ENCODE data around the gene PRLH. TPM values are rescaled to one million over a fixed set of nuclear protein-coding genes. Genes with fewer than 3 reads are reported as not detected.

Gene PRLH
- total and polyA plus RNA-seq, 4 donors: not detected

DNA sequence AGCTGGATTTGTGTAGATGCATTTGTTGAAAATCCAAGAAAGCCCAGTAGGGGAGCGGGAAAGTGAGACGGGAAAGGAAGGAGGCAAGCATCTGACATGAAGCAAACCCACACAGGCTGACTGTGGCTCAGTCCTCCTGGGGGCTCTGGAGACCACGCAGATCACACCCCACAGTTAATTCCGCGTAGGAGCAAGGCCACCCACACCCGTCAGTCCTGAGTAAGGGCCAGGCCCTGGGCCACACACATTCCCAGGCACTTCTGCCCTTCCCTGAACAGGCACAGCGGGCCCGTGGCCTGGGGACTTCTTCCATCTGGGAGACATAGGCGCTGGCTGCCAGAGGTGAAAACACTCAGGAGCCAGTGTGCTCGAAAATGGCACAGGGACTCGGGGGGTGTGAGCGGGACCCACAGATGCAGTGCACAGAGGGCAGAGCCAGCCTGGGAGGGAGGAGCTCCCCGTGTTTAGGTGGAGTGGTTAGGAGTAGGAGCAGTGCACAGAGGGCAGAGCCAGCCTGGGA lies 19.4 kb upstream of the PRLH start:
- Histone ChIP-seq H3K4me1 (ENCODE audit: control insufficient read depth in 5 of 5, insufficient read depth in 5 of 5, low read length in 5 of 5) (peaks cover 0 to 8% (median 0%) of the 10 kb centered on the region in 5 donors), H3K27me3 (ENCODE audit: control insufficient read depth in 3 of 3, insufficient read depth in 3 of 3, low read length in 2 of 3) (no peaks in the 10 kb centered on the region), H3K9me3 (ENCODE audit: control insufficient read depth in 4 of 4, insufficient read depth in 3 of 4, low read length in 3 of 4) (no peaks in the 10 kb centered on the region), H3K36me3 (ENCODE audit: control insufficient read depth in 4 of 4, insufficient read depth in 4 of 4, low read length in 4 of 4) (peaks cover 0 to 17% (median 0%) of the 10 kb centered on the region in 4 donors), H3K4me3 (no peak overlapping the region), H3K9ac (ENCODE audit: insufficient read depth in 1 of 2, low read length in 2 of 2) (no peak overlapping the region), H3K27ac (ENCODE audit: low read depth in 1 of 2, low read length in 1 of 2) (peak overlapping the region in 1 of 2 donors; percentile 84)
- 78 to 81% methylated on average over 13 of the region's 13 CpGs for WGBS, 2 donors
- TF ChIP-seq, protein P1, sequence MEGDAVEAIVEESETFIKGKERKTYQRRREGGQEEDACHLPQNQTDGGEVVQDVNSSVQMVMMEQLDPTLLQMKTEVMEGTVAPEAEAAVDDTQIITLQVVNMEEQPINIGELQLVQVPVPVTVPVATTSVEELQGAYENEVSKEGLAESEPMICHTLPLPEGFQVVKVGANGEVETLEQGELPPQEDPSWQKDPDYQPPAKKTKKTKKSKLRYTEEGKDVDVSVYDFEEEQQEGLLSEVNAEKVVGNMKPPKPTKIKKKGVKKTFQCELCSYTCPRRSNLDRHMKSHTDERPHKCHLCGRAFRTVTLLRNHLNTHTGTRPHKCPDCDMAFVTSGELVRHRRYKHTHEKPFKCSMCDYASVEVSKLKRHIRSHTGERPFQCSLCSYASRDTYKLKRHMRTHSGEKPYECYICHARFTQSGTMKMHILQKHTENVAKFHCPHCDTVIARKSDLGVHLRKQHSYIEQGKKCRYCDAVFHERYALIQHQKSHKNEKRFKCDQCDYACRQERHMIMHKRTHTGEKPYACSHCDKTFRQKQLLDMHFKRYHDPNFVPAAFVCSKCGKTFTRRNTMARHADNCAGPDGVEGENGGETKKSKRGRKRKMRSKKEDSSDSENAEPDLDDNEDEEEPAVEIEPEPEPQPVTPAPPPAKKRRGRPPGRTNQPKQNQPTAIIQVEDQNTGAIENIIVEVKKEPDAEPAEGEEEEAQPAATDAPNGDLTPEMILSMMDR (IDR thresholded peaks at IDR 0.05; ENCODE audit: control extremely low read depth, extremely low read depth): no peak
- no peak for DNase-seq
- no peak for ATAC-seq (ENCODE audit: insufficient read depth, low FRiP score)

- Histone ChIP-seq H3K9ac (ENCODE audit: insufficient read depth in 1 of 2, low read length in 2 of 2) (no peak overlapping the region), H3K36me3 (ENCODE audit: control insufficient read depth in 4 of 4, insufficient read depth in 4 of 4, low read length in 4 of 4) (peaks cover 0 to 19% (median 0%) of the 10 kb centered on the region in 4 donors), H3K9me3 (ENCODE audit: control insufficient read depth in 4 of 4, insufficient read depth in 3 of 4, low read length in 3 of 4) (no peaks in the 10 kb centered on the region), H3K27ac (ENCODE audit: low read depth in 1 of 2, low read length in 1 of 2) (peak overlapping the region in 1 of 2 donors; percentile 34), H3K4me3 (no peak overlapping the region), H3K27me3 (ENCODE audit: control insufficient read depth in 3 of 3, insufficient read depth in 3 of 3, low read length in 2 of 3) (no peaks in the 10 kb centered on the region), H3K4me1 (ENCODE audit: control insufficient read depth in 5 of 5, insufficient read depth in 5 of 5, low read length in 5 of 5) (peaks cover 0 to 8% (median 0%) of the 10 kb centered on the region in 5 donors)
- WGBS, 2 donors: 46 to 53% methylated on average over 11 of the region's 11 CpGs
- peak; percentile 39 to 69 (median 40) for DNase-seq
- TF ChIP-seq, protein P1 (IDR thresholded peaks at IDR 0.05; ENCODE audit: control extremely low read depth, extremely low read depth): no peak
- no peak for ATAC-seq (ENCODE audit: insufficient read depth, low FRiP score)
Observed at GRCh38 chr2:237547841-237548416, 18.4 kb upstream of the PRLH start.

GRCh38 chr2:237549216-237549615 lies 17.2 kb upstream of the PRLH start:
- H3K36me3 ChIP-seq (ENCODE audit: control insufficient read depth in 4 of 4, insufficient read depth in 4 of 4, low read length in 4 of 4): peaks cover 0 to 24% (median 0%) of the 10 kb centered on the region in 4 donors
- TF ChIP-seq, protein P1 (IDR thresholded peaks at IDR 0.05; ENCODE audit: control extremely low read depth, extremely low read depth): no peak

More at GRCh38 chr2:237549216-237549615, 17.2 kb upstream of the PRLH start:
- H3K9ac ChIP-seq (ENCODE audit: insufficient read depth in 1 of 2, low read length in 2 of 2): no peak overlapping the region
- DNase-seq: no peak
- WGBS, 2 donors: 90 to 91% methylated on average over 8 of the region's 8 CpGs
- no peak for ATAC-seq (ENCODE audit: insufficient read depth, low FRiP score)
- peak overlapping the region in 1 of 2 donors; percentile 5 for H3K27ac ChIP-seq (ENCODE audit: low read depth in 1 of 2, low read length in 1 of 2)
- no peaks in the 10 kb centered on the region for H3K27me3 ChIP-seq (ENCODE audit: control insufficient read depth in 3 of 3, insufficient read depth in 3 of 3, low read length in 2 of 3)
- no peak overlapping the region for H3K4me3 ChIP-seq
- no peaks in the 10 kb centered on the region for H3K9me3 ChIP-seq (ENCODE audit: control insufficient read depth in 4 of 4, insufficient read depth in 3 of 4, low read length in 3 of 4)
- peaks cover 0 to 8% (median 0%) of the 10 kb centered on the region in 5 donors for H3K4me1 ChIP-seq (ENCODE audit: control insufficient read depth in 5 of 5, insufficient read depth in 5 of 5, low read length in 5 of 5)
